ENCODE measurements around the gene ZNF436. TPM values are rescaled to one million over a fixed set of nuclear protein-coding genes. Genes with fewer than 3 reads are reported as not detected.

Gene ZNF436
- total RNA-seq, 1 donor from 2014 or later, result 5.6 TPM

DNA sequence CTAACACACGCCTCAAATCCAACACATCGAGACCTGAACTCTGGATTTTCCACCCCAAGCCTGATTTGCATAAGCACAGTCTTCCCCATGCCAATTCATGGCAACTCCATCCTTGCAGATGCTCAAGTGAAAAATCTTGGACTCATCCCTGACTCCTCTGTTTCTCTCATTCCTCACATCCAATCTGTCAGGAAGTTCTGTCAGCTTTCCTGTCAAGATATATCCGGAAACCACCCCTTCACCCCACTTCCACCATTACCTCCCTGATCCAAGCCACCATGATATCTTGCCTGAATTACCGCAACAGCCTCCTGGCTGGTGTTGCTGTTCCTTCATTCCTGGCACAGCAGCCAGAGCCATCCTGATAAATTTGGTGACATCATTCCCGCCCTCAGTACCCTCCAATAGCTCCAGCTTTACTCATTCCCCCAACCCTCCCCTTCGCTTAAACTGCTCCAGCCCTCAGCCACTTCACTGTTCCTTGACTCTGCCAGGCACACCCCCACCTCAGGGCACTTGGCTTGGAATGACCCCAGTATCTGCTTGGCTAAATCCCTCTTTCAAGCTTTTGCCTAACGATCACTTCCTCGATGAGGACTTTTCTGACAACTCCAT, 37.5 kb upstream of the ZNF436 start:
- intact Hi-C loops (cut with micrococcal nuclease), result loop anchor here (10.0 kb wide), 1 partner anchor 92 kb away; no protein-coding TSS in a partner anchor
- H3K4me1 Mint-ChIP-seq, result no peaks in the 10 kb centered on the region
- ChIA-PET POLR2A (no interaction called here), CTCF (no interaction called here)
- H3K4me3 Mint-ChIP-seq, result no peak overlapping the region
- no peak overlapping the region for H3K27ac Mint-ChIP-seq
- ATAC-seq (ENCODE audit: low read depth) (no peak), DNase-seq (no peak)
- H3K27me3 Mint-ChIP-seq, result peaks cover 6% of the 10 kb centered on the region
- no peaks in the 10 kb centered on the region for H3K36me3 Mint-ChIP-seq (ENCODE audit: low read depth)
- TF ChIP-seq, protein P1, sequence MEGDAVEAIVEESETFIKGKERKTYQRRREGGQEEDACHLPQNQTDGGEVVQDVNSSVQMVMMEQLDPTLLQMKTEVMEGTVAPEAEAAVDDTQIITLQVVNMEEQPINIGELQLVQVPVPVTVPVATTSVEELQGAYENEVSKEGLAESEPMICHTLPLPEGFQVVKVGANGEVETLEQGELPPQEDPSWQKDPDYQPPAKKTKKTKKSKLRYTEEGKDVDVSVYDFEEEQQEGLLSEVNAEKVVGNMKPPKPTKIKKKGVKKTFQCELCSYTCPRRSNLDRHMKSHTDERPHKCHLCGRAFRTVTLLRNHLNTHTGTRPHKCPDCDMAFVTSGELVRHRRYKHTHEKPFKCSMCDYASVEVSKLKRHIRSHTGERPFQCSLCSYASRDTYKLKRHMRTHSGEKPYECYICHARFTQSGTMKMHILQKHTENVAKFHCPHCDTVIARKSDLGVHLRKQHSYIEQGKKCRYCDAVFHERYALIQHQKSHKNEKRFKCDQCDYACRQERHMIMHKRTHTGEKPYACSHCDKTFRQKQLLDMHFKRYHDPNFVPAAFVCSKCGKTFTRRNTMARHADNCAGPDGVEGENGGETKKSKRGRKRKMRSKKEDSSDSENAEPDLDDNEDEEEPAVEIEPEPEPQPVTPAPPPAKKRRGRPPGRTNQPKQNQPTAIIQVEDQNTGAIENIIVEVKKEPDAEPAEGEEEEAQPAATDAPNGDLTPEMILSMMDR (IDR thresholded peaks at IDR 0.05), result no peak
- H3K9me3 Mint-ChIP-seq, result no peaks in the 10 kb centered on the region

DNA sequence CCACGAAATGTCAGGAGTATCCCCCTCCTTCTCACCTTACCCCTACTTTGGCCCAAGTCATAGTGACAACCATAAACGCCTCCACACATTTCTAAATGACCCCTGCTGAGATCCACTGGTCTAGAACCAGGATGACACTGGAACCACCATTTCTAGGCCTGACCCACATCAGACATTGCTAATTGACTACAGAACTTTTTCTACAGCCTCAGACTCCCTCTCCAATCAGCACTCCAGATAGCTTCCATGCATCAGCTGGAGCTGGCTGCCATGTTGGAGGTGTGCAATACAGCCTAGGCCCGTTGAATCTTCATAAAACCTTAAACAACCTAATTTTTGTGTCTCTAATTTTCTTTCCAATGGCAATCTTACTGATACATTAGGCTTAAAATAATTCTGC, 36.3 kb upstream of the ZNF436 start:
- ATAC-seq (ENCODE audit: low read depth), result no peak
- DNase-seq, result no peak
- CTCF ChIA-PET, result interaction anchor here (0.7 kb wide), 1 partner anchor 629 kb away, joined by 3 read pairs; no protein-coding TSS in a partner anchor
- TF ChIP-seq, protein P1 (IDR thresholded peaks at IDR 0.05), result no peak
- Mint-ChIP-seq H3K36me3 (ENCODE audit: low read depth) (no peaks in the 10 kb centered on the region), H3K9me3 (no peaks in the 10 kb centered on the region), H3K4me1 (no peaks in the 10 kb centered on the region), H3K27ac (no peak overlapping the region), H3K27me3 (peaks cover 10% of the 10 kb centered on the region), H3K4me3 (no peak overlapping the region)
- POLR2A ChIA-PET, result no interaction called here
- intact Hi-C loops (cut with micrococcal nuclease), result loop anchor here (2.0 to 10.0 kb wide), 2 partner anchors 91 to 429 kb away; no protein-coding TSS in a partner anchor

DNA sequence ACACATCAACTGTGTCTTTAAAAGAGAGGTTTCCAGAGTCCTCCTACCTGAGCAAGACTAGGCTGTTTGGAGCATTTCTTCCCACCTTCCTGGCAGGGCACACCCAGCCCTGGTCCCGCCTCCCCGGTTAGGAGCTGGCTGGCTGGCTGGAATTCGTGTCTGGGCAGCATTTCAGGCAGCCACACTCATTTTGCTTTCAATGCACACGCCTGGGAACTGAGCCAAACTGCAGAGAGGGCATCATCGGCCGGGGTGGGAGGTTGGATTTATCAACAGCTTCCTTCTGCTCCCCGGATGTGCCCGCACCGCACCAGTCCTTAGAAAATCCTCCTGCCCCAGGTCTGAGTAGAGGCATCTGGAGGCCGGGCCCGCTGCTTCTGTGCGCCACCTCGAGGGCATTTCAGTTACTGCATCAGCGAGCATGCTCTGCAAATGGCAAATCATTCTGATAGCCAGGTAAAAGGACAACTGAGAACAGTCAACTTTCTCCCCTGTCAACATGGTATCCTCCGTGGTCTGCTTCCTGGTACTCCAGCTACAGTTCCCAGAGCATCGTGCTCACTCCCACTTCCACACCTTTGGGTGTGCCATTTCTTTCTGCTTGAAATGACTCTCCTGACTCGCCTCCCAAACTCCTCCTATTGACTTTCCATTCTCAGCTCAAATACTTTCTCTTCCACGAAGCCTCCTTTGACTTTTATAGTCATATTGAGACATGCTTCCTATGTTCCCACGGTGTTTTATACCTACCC, 34.3 kb upstream of the ZNF436 start:
- intact Hi-C loops (cut with micrococcal nuclease), result loop anchor here (1.0 to 10.0 kb wide), 4 partner anchors 60 to 427 kb away; partner anchors contain the start of gene HNRNPR
- Mint-ChIP-seq H3K27ac (no peak overlapping the region), H3K4me3 (no peak overlapping the region), H3K4me1 (no peaks in the 10 kb centered on the region), H3K27me3 (peaks cover 7% of the 10 kb centered on the region), H3K36me3 (ENCODE audit: low read depth) (no peaks in the 10 kb centered on the region), H3K9me3 (peaks cover 2% of the 10 kb centered on the region)
- ChIA-PET POLR2A (interaction anchor here (0.9 kb wide), 1 partner anchor 60 kb away, joined by 5 read pairs; the partner anchor contains the start of gene HNRNPR), CTCF (interaction anchor here (0.7 to 1.6 kb wide), 7 partner anchors 8 to 262 kb away, joined by 3 to 5 read pairs (median 3); partner anchors contain the start of gene HNRNPR)
- ATAC-seq (ENCODE audit: low read depth) (peak; percentile 95), DNase-seq (peak; percentile 71)
- TF ChIP-seq, protein P1 (IDR thresholded peaks at IDR 0.05), result peak; percentile 78

DNA sequence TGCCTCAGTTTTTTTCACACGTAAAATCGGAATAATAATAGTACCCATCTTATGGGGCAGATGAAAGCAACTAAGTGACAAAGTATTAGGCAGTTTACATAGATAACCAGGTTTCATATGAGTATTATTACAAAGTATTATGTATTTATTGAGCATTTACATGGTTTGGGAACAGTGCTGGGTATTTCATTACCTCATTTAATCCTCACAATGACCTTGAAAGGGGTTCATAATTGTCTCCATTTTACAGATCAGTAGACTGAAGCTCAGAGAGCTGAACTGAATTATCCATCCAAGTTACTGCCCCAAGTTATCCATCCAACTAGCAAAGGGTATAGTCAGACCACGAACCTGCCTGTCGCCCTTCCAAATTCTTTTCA, 33.7 kb upstream of the ZNF436 start:
- no peak for DNase-seq
- Mint-ChIP-seq H3K4me3 (no peak overlapping the region), H3K9me3 (peaks cover 2% of the 10 kb centered on the region), H3K36me3 (ENCODE audit: low read depth) (no peaks in the 10 kb centered on the region), H3K27me3 (peaks cover 7% of the 10 kb centered on the region), H3K4me1 (no peaks in the 10 kb centered on the region), H3K27ac (no peak overlapping the region)
- ATAC-seq (ENCODE audit: low read depth), result no peak
- ChIA-PET CTCF (interaction anchor here (0.9 to 1.6 kb wide), 6 partner anchors 9 to 219 kb away, joined by 3 to 5 read pairs (median 3); partner anchors contain the start of gene HNRNPR), POLR2A (interaction anchor here (0.7 to 0.9 kb wide), 2 partner anchors 59 kb away, joined by 3 to 5 read pairs; partner anchors contain the start of gene HNRNPR)
- TF ChIP-seq, protein P1 (IDR thresholded peaks at IDR 0.05), result no peak
- intact Hi-C loops (cut with micrococcal nuclease), result loop anchor here (10.0 kb wide), 1 partner anchor 89 kb away; no protein-coding TSS in a partner anchor

DNA sequence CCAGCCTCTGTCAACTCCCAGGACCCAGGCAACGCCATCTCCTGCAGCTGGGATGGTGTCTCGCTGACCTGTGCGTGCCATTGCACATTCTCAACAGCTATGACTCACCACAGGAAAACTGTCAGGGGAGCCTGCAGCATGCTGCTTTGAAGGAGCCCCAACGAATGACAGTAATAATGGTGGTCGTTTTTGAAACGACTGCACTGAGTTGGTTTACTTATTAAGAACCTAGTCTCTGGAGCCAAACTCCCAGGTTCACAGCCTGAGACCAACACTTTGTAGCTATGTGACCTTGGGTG, 33.4 kb upstream of the ZNF436 start:
- no peaks in the 10 kb centered on the region for H3K4me1 Mint-ChIP-seq
- no peak for DNase-seq
- no peak for ATAC-seq (ENCODE audit: low read depth)
- ChIA-PET POLR2A (interaction anchor here (0.7 kb wide), 1 partner anchor 59 kb away, joined by 3 read pairs; no protein-coding TSS in a partner anchor), CTCF (interaction anchor here (0.5 to 1.6 kb wide), 5 partner anchors 9 to 219 kb away, joined by 3 to 5 read pairs (median 3); no protein-coding TSS in a partner anchor)
- peaks cover 2% of the 10 kb centered on the region for H3K9me3 Mint-ChIP-seq
- TF ChIP-seq, protein P1 (IDR thresholded peaks at IDR 0.05), result no peak
- H3K27me3 Mint-ChIP-seq, result peaks cover 7% of the 10 kb centered on the region
- intact Hi-C loops (cut with micrococcal nuclease), result loop anchor here (10.0 kb wide), 1 partner anchor 88 kb away; no protein-coding TSS in a partner anchor
- no peak overlapping the region for H3K4me3 Mint-ChIP-seq
- H3K36me3 Mint-ChIP-seq (ENCODE audit: low read depth), result no peaks in the 10 kb centered on the region
- H3K27ac Mint-ChIP-seq, result no peak overlapping the region
